Activated CD4-positive, alpha-beta T cell treated with anti-CD3 and anti-CD28 coated beads, Interleukin-2, amount 50 U/mL, for 48 hours (primary cell): ENCODE measurements around the gene RPL7A.

Source experiments
- DNase-seq, 2 experiments: peaks; one replicate each; pipeline ENCODE4 v3.0.0-alpha.2; 2020

Gene RPL7A

GRCh38 chr9:133349965-133350616, 2.1 kb downstream of the RPL7A start:
- peak in 1 of 2 experiments; percentile 40 for DNase-seq

- DNase-seq: no peak
Measured at GRCh38 chr9:133351526-133351907, 3.5 kb downstream of the RPL7A start.

- DNase-seq: peak in 1 of 2 experiments; percentile 66
Measured at GRCh38 chr9:133351908-133352634, 4.1 kb downstream of the RPL7A start.

- DNase-seq: no peak
Measured at GRCh38 chr9:133352635-133353340, 4.8 kb downstream of the RPL7A start.

GRCh38 chr9:133353548-133353947, 5.5 kb downstream of the RPL7A start:
- DNase-seq: no peak

- DNase-seq: no peak
Measured at GRCh38 chr9:133354766-133355165, 6.7 kb downstream of the RPL7A start.

- DNase-seq: no peak
Measured at GRCh38 chr9:133355881-133356357, 7.9 kb downstream of the RPL7A start.

GRCh38 chr9:133356391-133357091, 8.5 kb downstream of the RPL7A start, which contains the start of the genes SURF1 and SURF2:
Gene SURF1, minus strand, starts transcription at chr9:133356487. Its CDS starts 34 bp downstream, at chr9:133356453.
Gene SURF2, plus strand, starts transcription at chr9:133356550. Its CDS starts 43 bp downstream, at chr9:133356593.
- peak; percentile 91 to 92 for DNase-seq

- DNase-seq: no peak
Measured at GRCh38 chr9:133357656-133358055, 9.6 kb downstream of the RPL7A start.

- DNase-seq: peak in 1 of 2 experiments; percentile 49
Measured at GRCh38 chr9:133359399-133360175, 11.6 kb downstream of the RPL7A start.

GRCh38 chr9:133360400-133361393, 12.7 kb downstream of the RPL7A start:
- no peak for DNase-seq

GRCh38 chr9:133361507-133362092, 13.6 kb downstream of the RPL7A start:
- no peak for DNase-seq

- no peak for DNase-seq
Measured at GRCh38 chr9:133362359-133363044, 14.5 kb downstream of the RPL7A start.

GRCh38 chr9:133366435-133366834, 18.4 kb downstream of the RPL7A start:
- no peak for DNase-seq

GRCh38 chr9:133367221-133367620, 19.2 kb downstream of the RPL7A start:
- DNase-seq: no peak

- DNase-seq: no peak
Measured at GRCh38 chr9:133367778-133368177, 19.8 kb downstream of the RPL7A start.

- DNase-seq: no peak
Measured at GRCh38 chr9:133368249-133368881, 20.3 kb downstream of the RPL7A start.

- no peak for DNase-seq
Measured at GRCh38 chr9:133369422-133369821, 21.4 kb downstream of the RPL7A start.

GRCh38 chr9:133369933-133370332, 21.9 kb downstream of the RPL7A start:
- peak; percentile 52 to 66 for DNase-seq
